ENCODE data around the gene ADRB2.
"Not testable (repeated sequence)": the region's sequence is repeated elsewhere in the genome, so short reads cannot be mapped to it uniquely, and the experiment has no call there.

ADRB2 gene

GRCh38 chr5:148856009-148856367, 29.6 kb downstream of the ADRB2 start:
- DNase-seq = no peak

GRCh38 chr5:148856424-148856823, 30.0 kb downstream of the ADRB2 start:
- no peak for DNase-seq

DNA sequence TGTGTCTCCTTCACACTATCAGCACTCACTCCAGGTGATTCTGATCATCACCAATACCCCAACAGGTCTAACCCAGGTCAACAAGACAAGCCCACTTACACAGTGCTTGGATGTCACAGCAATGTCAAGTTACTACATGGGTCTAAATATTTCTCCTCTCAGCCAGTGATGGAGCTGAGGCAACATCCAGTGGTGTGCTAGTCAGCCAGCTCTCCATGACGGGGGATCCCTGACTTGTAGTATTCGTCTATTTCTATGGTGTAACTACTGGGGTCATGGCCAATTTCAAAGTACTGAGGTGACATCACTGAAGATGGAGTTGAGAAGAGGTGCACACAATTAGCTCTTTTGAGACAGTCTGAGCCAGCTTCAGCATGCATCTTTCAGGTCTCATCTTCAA, 31.1 kb downstream of the ADRB2 start:
- no peak for DNase-seq

GRCh38 chr5:148858106-148858505, 31.7 kb downstream of the ADRB2 start:
- no peak for DNase-seq

GRCh38 chr5:148858547-148858946, 32.1 kb downstream of the ADRB2 start:
- no peak for DNase-seq

DNA sequence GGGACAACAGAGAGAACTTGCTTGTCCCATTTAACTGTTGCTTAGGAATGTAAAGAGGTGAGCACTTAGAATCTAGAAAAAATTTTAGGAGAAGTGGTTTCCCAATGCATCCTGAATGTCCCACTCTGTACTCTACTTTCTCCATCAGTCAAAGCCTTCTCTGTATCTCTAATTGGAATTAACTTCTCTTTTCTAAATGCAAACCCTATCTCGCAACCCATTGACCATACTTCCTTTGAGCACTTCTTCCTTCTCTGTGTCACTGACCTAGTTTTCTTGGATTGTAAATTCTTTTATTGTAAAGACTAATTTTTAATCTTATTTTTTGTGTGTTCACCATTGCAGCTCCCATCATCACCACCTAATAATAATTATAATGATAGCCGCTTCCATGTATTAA, 33.3 kb downstream of the ADRB2 start:
- DNase-seq = no peak

- DNase-seq = no peak
These were observed 34.2 kb downstream of the ADRB2 start for GRCh38 chr5:148860599-148860998.

- DNase-seq = no peak
These were observed 34.7 kb downstream of the ADRB2 start for GRCh38 chr5:148861088-148861487.

GRCh38 chr5:148861696-148862095, 35.3 kb downstream of the ADRB2 start:
- DNase-seq = no peak

DNA sequence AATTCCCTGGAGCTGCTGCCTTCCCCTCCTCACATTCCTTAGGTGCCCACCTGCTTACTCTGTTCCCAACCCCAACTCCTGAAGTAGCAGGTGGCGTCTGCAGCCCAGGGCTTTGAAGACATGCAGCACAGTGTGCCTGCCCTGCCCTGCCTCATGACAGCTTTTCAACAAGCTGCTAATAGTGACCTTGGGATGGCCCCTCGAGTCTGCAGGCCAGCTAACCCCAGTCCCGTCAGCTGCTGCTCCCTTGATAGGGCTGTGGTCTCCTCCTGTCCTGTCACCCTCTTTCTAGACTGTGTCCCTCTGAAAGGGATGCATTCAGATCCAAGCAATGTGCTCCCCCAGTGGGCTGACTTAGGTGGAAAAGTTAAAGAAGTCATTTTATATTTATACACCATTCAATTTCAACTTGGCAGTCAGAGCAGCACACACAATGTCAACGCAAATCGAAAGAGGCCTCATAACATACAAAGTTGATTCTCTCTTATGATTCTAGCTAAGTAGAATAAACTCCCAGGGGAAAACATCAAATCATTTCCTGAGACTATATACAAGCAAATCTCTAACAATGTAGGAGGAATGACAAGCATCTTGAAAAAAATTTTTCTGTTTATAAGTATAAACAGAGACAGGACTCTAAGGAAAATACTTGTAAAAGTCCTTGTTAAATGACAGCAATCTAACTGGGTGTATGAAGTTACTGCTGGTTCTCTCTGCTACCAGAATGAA, 37.9 kb downstream of the ADRB2 start:
- DNase-seq = no peak

DNA sequence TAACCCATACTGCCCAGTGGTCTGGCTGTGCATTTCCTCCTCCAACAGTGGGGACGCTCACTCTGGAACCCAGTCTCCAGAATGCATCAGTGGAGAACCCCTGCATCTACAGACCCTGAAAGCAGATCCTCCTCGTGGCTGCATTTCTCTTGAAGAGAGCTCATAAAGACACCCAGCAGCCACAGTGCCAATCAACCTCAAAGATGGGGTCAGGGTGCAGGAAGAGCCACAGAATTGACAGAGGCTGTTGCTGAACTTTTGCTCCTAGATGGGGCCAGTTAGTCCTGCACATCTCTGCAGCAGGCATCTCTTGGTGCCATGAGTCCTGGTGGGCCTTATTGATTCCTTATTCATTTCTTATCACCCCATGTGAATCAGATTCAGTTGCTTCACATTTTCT, 39.6 kb downstream of the ADRB2 start:
- no peak for DNase-seq

- DNase-seq = no peak
These were observed 46.7 kb downstream of the ADRB2 start for GRCh38 chr5:148873120-148873519.

DNA sequence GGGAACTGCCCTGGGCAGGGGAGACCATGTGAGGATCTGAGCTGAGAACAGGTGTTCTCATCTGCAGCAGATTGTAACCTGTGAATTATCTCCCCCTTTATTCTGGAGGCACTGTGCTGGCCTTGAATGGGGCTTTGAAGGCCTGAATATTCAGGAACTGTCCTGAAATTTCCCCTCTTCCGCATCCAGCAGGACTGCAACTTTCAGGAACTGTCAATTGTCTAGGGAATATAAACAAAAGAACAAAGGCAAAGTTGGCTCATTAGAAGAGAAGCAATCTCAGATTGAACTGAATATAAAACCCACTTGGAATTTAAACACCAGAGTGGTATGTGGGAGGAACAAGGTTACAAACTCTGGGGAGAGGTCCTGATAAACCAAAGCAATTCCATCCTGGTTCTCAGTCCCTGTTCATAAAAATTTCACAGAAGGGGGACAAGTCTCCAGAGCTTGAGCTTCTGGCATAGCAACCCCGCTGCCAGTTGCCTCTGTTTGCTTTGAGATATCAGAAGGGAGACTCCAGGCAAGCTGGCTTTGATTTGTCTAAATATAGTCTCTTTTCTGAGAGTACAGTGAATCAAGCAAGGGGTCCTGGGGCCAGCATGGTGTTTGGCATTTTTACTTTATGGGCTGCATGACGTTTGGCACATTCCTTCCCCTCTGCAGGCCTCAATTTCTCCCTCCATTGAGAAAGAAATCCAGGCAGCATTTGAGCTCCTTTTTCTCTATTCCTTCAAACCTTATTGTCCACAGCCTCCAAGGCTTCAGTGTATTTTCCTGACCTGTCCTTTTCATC, 47.5 kb downstream of the ADRB2 start:
- no peak for DNase-seq

GRCh38 chr5:148875205-148875875, 48.9 kb downstream of the ADRB2 start:
- no peak for DNase-seq

DNA sequence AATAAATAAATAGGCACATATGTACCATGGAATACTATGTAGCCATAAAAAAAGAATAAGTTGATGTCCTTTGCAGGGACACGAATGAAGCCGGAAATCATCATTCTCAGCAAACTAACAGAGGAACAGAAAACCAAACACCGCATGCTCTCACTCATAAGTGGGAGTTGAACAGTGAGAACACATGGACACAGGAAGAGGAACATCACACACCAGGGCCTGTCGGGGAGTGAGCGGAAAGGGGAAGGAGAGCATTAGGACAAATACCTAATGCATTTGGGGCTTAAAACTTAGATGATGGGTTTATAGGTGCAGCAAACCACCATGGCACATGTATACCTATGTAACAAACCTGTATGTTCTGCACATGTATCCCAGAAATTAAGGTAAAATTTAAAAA, 51.0 kb downstream of the ADRB2 start:
- not testable (repeated sequence) for DNase-seq

Data from activated T-cell treated with anti-CD3 and anti-CD28 coated beads for 4 hours (primary cell).